Measurements from ENCODE around the gene ARHGAP6.

The ARHGAP6 gene

GRCh38 chrX:11304829-11305228 lies 360.9 kb downstream of the ARHGAP6 start:
- no peak for DNase-seq (ENCODE audit: low read depth)

- no peak for DNase-seq (ENCODE audit: low read depth)
Observed at GRCh38 chrX:11298600-11298999, 367.1 kb downstream of the ARHGAP6 start.

- DNase-seq (ENCODE audit: low read depth), result no peak
Observed at GRCh38 chrX:11296051-11296450, 369.7 kb downstream of the ARHGAP6 start.

- DNase-seq (ENCODE audit: low read depth), result no peak
Observed at GRCh38 chrX:11293113-11293512, 372.6 kb downstream of the ARHGAP6 start, which contains the start of gene AMELX. Gene AMELX (plus strand): TSS chrX:11293413. CDS start chrX:11294789, 1,376 bp downstream.

- no peak for DNase-seq (ENCODE audit: low read depth)
Observed at GRCh38 chrX:11290416-11291102, 375.2 kb downstream of the ARHGAP6 start.

GRCh38 chrX:11287505-11287904 lies 378.2 kb downstream of the ARHGAP6 start:
- DNase-seq (ENCODE audit: low read depth), result no peak

- DNase-seq (ENCODE audit: low read depth), result no peak
Observed at GRCh38 chrX:11285651-11286050, 380.1 kb downstream of the ARHGAP6 start.

GRCh38 chrX:11282043-11282442 lies 383.7 kb downstream of the ARHGAP6 start:
- DNase-seq (ENCODE audit: low read depth), result no peak

- DNase-seq (ENCODE audit: low read depth), result no peak
Observed at GRCh38 chrX:11273544-11273943, 392.2 kb downstream of the ARHGAP6 start.

- DNase-seq (ENCODE audit: low read depth), result no peak
Observed at GRCh38 chrX:11272863-11273262, 392.9 kb downstream of the ARHGAP6 start.

GRCh38 chrX:11272290-11272689 lies 393.4 kb downstream of the ARHGAP6 start:
- no peak for DNase-seq (ENCODE audit: low read depth)

GRCh38 chrX:11269996-11270395 lies 395.7 kb downstream of the ARHGAP6 start:
- DNase-seq (ENCODE audit: low read depth), result no peak

GRCh38 chrX:11269006-11269405 lies 396.7 kb downstream of the ARHGAP6 start:
- no peak for DNase-seq (ENCODE audit: low read depth)

- no peak for DNase-seq (ENCODE audit: low read depth)
Observed at GRCh38 chrX:11267425-11267824, 398.3 kb downstream of the ARHGAP6 start.

- no peak for DNase-seq (ENCODE audit: low read depth)
Observed at GRCh38 chrX:11266573-11267003, 399.1 kb downstream of the ARHGAP6 start.

- DNase-seq (ENCODE audit: low read depth), result no peak
Observed at GRCh38 chrX:11265352-11265751, 400.4 kb downstream of the ARHGAP6 start.

- no peak for DNase-seq (ENCODE audit: low read depth)
Observed at GRCh38 chrX:11264925-11265324, 400.8 kb downstream of the ARHGAP6 start.

- DNase-seq (ENCODE audit: low read depth), result peak; percentile 24
Observed at GRCh38 chrX:11261260-11261659, 404.5 kb downstream of the ARHGAP6 start.

GRCh38 chrX:11259437-11259836 lies 406.3 kb downstream of the ARHGAP6 start:
- DNase-seq (ENCODE audit: low read depth), result no peak

- DNase-seq (ENCODE audit: low read depth), result no peak
Observed at GRCh38 chrX:11257711-11258110, 408.0 kb downstream of the ARHGAP6 start.

- no peak for DNase-seq (ENCODE audit: low read depth)
Observed at GRCh38 chrX:11257290-11257689, 408.4 kb downstream of the ARHGAP6 start.

GRCh38 chrX:11254417-11255109 lies 411.2 kb downstream of the ARHGAP6 start:
- DNase-seq (ENCODE audit: low read depth), result no peak

- DNase-seq (ENCODE audit: low read depth), result peak; percentile 51
Observed at GRCh38 chrX:11244636-11245035, 421.1 kb downstream of the ARHGAP6 start.

GRCh38 chrX:11242704-11243103 lies 423.0 kb downstream of the ARHGAP6 start:
- DNase-seq (ENCODE audit: low read depth), result no peak
